HepG2 (cell line): Measurements from ENCODE around the gene POMT2. TPM values are rescaled to one million over a fixed set of nuclear protein-coding genes. Genes with fewer than 3 reads are reported as not detected.
A peak's percentile ranks its signal among the peaks of the same experiment; 100 is the strongest.

ENCODE experiments used
- AHR ChIP-seq: IDR thresholded peaks from 2 replicates; pipeline ENCODE4 v1.6.1; 2018; ENCODE audit warnings: missing genetic modification reagents, missing compliant biosample characterization
- HMGA1 ChIP-seq: sonication (generic); formaldehyde crosslinking; conservative IDR thresholded peaks from 2 replicates; pipeline ENCODE4 v1.4.0; 2020; ENCODE audit warnings: missing genetic modification reagents
- NCOA5 ChIP-seq: sonication (generic); formaldehyde crosslinking; IDR thresholded peaks from 2 replicates; pipeline ENCODE4 v1.4.0; 2020; ENCODE audit warnings: missing genetic modification reagents
- NR2F1 ChIP-seq, 2 experiments: fragments of 450-650 bp in 1 of 2; formaldehyde crosslinking in 1 of 2; IDR thresholded peaks; 2 replicates each; pipeline versions ENCODE4 v1.5.0 to v1.6.1; 2016 to 2020; ENCODE audit warnings: mild to moderate bottlenecking in 1 of 2, missing compliant biosample characterization in 1 of 2, missing genetic modification reagents in 1 of 2, moderate library complexity in 1 of 2
- RAD21 ChIP-seq: fragments of 450-650 bp; formaldehyde crosslinking; IDR thresholded peaks from 2 replicates; pipeline ENCODE4 v1.5.0; 2020; ENCODE audit warnings: mild to moderate bottlenecking
- RAD51 ChIP-seq: fragments of 450-650 bp; IDR thresholded peaks from 2 replicates; pipeline ENCODE4 v1.6.1; 2016; ENCODE audit warnings: borderline replicate concordance
- SMC3 ChIP-seq: IDR thresholded peaks from 2 replicates; pipeline ENCODE4 v1.6.1; 2011; ENCODE audit warnings: low read length, improper control_type of control experiment
- SP1 ChIP-seq, 2 experiments: fragments of 450-650 bp in 1 of 2; sonication (generic) in 1 of 2; formaldehyde crosslinking in 1 of 2; IDR thresholded peaks; 2 replicates each; pipeline versions ENCODE4 v1.4.0 to v1.6.1; 2016 to 2020; ENCODE audit warnings: missing genetic modification reagents in 1 of 2
- SPEN ChIP-seq: sonication (generic); formaldehyde crosslinking; IDR thresholded peaks from 2 replicates; pipeline ENCODE4 v1.5.1; 2020; ENCODE audit warnings: low read depth, mild to moderate bottlenecking, missing genetic modification reagents
- U2AF2 ChIP-seq: fragments of 200-400 bp; formaldehyde crosslinking; IDR thresholded peaks from 2 replicates; pipeline ENCODE4 v1.6.1; 2017; ENCODE audit warnings: low read depth, mild to moderate bottlenecking, low read length
- ZBTB20 ChIP-seq: sonication (generic); formaldehyde crosslinking; IDR thresholded peaks from 2 replicates; pipeline ENCODE4 v1.8.1; 2023; ENCODE audit warnings: missing genetic modification reagents, low read depth, mild to moderate bottlenecking, borderline replicate concordance
- ZNF44 ChIP-seq: sonication (generic); formaldehyde crosslinking; IDR thresholded peaks from 2 replicates; pipeline ENCODE4 v1.5.1; 2020; ENCODE audit warnings: mild to moderate bottlenecking, missing genetic modification reagents
- ZNF607 ChIP-seq: sonication (generic); formaldehyde crosslinking; IDR thresholded peaks from 2 replicates; pipeline ENCODE4 v1.5.1; 2020; ENCODE audit warnings: missing genetic modification reagents, mild to moderate bottlenecking, borderline replicate concordance
- ZSCAN25 ChIP-seq: sonication (generic); formaldehyde crosslinking; IDR thresholded peaks from 2 replicates; pipeline ENCODE4 v1.8.0; 2022; ENCODE audit warnings: mild to moderate bottlenecking, missing genetic modification reagents
- polyA plus RNA-seq, 8 experiments: library from polyadenylated mRNA; depleted of rRNA in 3 of 8; stranded (reverse) in 7 of 8; unstranded in 1 of 8; fragments of >200 nt; fragmentation: Illumina TruSeq in 4 of 8; extraction: Trizol in 4 of 8; gene quantifications; 2 replicates each; pipeline versions ENCODE4 v1.2.1 to v1.2.3, GENCODE V29; 2011 to 2016; ENCODE audit warnings: low read depth in 4 of 8, missing spikeins in 1 of 8, mixed read lengths in 1 of 8; ENCODE audit not compliant: insufficient read depth in 1 of 8
- total RNA-seq, 5 experiments: library from RNA; depleted of rRNA; stranded (reverse); fragments of >200 nt; fragmentation: Illumina TruSeq; extraction: Trizol; gene quantifications; 2 replicates each; pipeline ENCODE4 v1.2.3, GENCODE V29; 2016; ENCODE audit warnings: low read depth in 1 of 5
- TF ChIP-seq, protein P1 (sequence below): sonication (generic); formaldehyde crosslinking; IDR thresholded peaks from 2 replicates; pipeline ENCODE4 v1.4.0; 2020; ENCODE audit warnings: missing genetic modification reagents
- TF ChIP-seq, protein P2 (sequence below), 2 experiments: sonication (generic) in 1 of 2; formaldehyde crosslinking in 1 of 2; IDR thresholded peaks; 2 replicates each; pipeline versions ENCODE4 v1.4.0 to v1.6.1; 2018 to 2020; ENCODE audit warnings: missing genetic modification reagents in 2 of 2, borderline replicate concordance in 1 of 2, low read depth in 1 of 2, mild to moderate bottlenecking in 1 of 2, missing biosample characterization in 1 of 2
- TF ChIP-seq, protein P3 (sequence below): sonication (generic); formaldehyde crosslinking; IDR thresholded peaks from 2 replicates; pipeline ENCODE4 v1.8.0; 2022; ENCODE audit warnings: mild to moderate bottlenecking, missing genetic modification reagents, moderate library complexity
- TF ChIP-seq, protein P4 (sequence below): IDR thresholded peaks from 2 replicates; pipeline ENCODE4 v1.6.1; 2012; ENCODE audit warnings: low read length, improper control_type of control experiment

POMT2 gene
- total and polyA plus RNA-seq, 2 of the 13 experiments (the other 11 are each of a cell fraction or from before 2014, with no cell fraction given) = 15.3 to 15.9 TPM

DNA sequence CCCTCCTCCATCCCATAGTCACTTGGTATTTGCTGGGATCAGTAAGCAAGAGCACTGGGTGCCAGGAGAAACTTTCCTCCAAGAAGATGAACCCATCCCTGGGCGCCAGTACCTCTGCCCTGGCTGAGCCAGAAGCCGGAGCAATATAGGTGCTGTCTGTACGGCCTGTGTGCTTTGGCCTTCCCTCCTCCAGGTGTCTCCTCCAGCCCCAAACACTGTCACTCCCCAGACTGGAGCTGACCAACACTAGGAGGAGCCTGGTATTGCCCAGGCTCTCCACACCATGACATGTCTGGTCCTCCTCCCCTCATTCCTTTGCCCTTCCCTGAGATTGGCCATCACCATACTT, 5.0 kb upstream of the POMT2 start (continued):
- TF ChIP-seq ZNF607 = no peak
- no peak for TF ChIP-seq SPEN (CRISPR knock-in tag)
- TF ChIP-seq RAD51 = no peak
- TF ChIP-seq SP1 (IDR thresholded peaks at IDR 0.05) = no peak
- TF ChIP-seq SP1 (CRISPR knock-in tag; IDR thresholded peaks at IDR 0.05) = no peak
- TF ChIP-seq NCOA5 (CRISPR knock-in tag) = no peak
- no peak for TF ChIP-seq U2AF2
- TF ChIP-seq ZNF44 (CRISPR knock-in tag) = no peak
- TF ChIP-seq, protein P1, sequence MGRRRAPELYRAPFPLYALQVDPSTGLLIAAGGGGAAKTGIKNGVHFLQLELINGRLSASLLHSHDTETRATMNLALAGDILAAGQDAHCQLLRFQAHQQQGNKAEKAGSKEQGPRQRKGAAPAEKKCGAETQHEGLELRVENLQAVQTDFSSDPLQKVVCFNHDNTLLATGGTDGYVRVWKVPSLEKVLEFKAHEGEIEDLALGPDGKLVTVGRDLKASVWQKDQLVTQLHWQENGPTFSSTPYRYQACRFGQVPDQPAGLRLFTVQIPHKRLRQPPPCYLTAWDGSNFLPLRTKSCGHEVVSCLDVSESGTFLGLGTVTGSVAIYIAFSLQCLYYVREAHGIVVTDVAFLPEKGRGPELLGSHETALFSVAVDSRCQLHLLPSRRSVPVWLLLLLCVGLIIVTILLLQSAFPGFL (CRISPR knock-in tag) = no peak
- TF ChIP-seq AHR (CRISPR knock-in tag) = no peak
- TF ChIP-seq, protein P2, sequence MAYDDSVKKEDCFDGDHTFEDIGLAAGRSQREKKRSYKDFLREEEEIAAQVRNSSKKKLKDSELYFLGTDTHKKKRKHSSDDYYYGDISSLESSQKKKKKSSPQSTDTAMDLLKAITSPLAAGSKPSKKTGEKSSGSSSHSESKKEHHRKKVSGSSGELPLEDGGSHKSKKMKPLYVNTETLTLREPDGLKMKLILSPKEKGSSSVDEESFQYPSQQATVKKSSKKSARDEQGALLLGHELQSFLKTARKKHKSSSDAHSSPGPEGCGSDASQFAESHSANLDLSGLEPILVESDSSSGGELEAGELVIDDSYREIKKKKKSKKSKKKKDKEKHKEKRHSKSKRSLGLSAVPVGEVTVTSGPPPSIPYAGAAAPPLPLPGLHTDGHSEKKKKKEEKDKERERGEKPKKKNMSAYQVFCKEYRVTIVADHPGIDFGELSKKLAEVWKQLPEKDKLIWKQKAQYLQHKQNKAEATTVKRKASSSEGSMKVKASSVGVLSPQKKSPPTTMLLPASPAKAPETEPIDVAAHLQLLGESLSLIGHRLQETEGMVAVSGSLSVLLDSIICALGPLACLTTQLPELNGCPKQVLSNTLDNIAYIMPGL (CRISPR knock-in tag; IDR thresholded peaks at IDR 0.05; ENCODE audit: borderline replicate concordance in 1 of 2, low read depth in 1 of 2) = no peak
- TF ChIP-seq NR2F1 (CRISPR knock-in tag; IDR thresholded peaks at IDR 0.05) = no peak
- TF ChIP-seq, protein P3, sequence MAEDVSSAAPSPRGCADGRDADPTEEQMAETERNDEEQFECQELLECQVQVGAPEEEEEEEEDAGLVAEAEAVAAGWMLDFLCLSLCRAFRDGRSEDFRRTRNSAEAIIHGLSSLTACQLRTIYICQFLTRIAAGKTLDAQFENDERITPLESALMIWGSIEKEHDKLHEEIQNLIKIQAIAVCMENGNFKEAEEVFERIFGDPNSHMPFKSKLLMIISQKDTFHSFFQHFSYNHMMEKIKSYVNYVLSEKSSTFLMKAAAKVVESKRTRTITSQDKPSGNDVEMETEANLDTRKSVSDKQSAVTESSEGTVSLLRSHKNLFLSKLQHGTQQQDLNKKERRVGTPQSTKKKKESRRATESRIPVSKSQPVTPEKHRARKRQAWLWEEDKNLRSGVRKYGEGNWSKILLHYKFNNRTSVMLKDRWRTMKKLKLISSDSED (CRISPR knock-in tag) = no peak
- TF ChIP-seq, protein P4, sequence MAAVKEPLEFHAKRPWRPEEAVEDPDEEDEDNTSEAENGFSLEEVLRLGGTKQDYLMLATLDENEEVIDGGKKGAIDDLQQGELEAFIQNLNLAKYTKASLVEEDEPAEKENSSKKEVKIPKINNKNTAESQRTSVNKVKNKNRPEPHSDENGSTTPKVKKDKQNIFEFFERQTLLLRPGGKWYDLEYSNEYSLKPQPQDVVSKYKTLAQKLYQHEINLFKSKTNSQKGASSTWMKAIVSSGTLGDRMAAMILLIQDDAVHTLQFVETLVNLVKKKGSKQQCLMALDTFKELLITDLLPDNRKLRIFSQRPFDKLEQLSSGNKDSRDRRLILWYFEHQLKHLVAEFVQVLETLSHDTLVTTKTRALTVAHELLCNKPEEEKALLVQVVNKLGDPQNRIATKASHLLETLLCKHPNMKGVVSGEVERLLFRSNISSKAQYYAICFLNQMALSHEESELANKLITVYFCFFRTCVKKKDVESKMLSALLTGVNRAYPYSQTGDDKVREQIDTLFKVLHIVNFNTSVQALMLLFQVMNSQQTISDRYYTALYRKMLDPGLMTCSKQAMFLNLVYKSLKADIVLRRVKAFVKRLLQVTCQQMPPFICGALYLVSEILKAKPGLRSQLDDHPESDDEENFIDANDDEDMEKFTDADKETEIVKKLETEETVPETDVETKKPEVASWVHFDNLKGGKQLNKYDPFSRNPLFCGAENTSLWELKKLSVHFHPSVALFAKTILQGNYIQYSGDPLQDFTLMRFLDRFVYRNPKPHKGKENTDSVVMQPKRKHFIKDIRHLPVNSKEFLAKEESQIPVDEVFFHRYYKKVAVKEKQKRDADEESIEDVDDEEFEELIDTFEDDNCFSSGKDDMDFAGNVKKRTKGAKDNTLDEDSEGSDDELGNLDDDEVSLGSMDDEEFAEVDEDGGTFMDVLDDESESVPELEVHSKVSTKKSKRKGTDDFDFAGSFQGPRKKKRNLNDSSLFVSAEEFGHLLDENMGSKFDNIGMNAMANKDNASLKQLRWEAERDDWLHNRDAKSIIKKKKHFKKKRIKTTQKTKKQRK = no peak
- TF ChIP-seq SMC3 = peak; percentile 45
- no peak for TF ChIP-seq HMGA1 (CRISPR knock-in tag)
- TF ChIP-seq ZBTB20 = no peak
- TF ChIP-seq ZSCAN25 = no peak
- TF ChIP-seq RAD21 = peak; percentile 31; the same call in 1 of the 2 replicates
